SH-SY5Y (cell line): Measurements from ENCODE around the gene FOXN3.

Source experiments
- GATA2 ChIP-seq: IDR thresholded peaks from 2 replicates; pipeline ENCODE4 v1.6.1; 2011; ENCODE audit warnings: mild to moderate bottlenecking, low read depth, low read length
- GATA3 ChIP-seq: IDR thresholded peaks from 2 replicates; pipeline ENCODE4 v1.6.1; 2011; ENCODE audit warnings: low read depth, mild to moderate bottlenecking, low read length, moderate library complexity

DNA sequence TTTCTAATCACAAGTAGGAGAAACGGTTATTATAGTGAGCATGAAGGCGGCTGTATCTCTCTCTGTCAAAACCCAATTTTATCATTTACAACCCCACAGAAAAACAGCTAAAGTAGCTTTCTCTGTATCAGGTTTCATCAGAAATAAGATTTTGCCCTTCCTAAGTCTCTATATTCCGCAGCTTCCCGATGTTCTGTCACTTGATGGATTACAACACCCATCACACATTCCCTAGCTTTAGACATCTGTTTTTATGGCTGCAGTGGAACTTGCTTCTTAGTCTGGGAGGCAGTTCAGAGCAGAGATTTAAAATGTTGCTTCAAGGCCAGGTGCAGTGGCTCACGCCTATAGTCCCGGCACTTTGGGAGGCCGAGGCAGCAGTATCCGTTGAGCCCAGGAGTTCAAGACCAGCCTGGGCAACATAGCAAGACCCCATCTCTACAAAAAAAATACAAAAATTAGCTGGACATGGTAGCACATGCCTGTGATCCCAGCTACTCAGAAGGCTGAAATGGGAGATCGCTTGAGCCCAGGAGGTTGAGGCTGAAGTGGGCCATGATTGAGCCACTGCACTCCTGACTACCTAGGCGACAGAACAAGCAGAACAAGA is 27.6 kb upstream of the FOXN3 start:
- TF ChIP-seq GATA2 (no peak), GATA3 (no peak)
